DND-41 (cell line): Measurements from ENCODE around the gene SKIDA1.

ENCODE experiments used
- EZH2 ChIP-seq: IDR thresholded peaks from 3 replicates; pipeline ENCODE4 v1.6.1; 2012; ENCODE audit warnings: borderline replicate concordance, low read depth, mild to moderate bottlenecking, moderate library complexity, low read length, inconsistent platforms; ENCODE audit not compliant: severe bottlenecking
- TF ChIP-seq, protein P1 (sequence below): IDR thresholded peaks from 2 replicates; pipeline ENCODE4 v1.5.1; 2012; ENCODE audit warnings: borderline replicate concordance, low read length, moderate library complexity, mild to moderate bottlenecking; ENCODE audit not compliant: poor library complexity, severe bottlenecking; ENCODE audit errors: extremely low read depth

DNA sequence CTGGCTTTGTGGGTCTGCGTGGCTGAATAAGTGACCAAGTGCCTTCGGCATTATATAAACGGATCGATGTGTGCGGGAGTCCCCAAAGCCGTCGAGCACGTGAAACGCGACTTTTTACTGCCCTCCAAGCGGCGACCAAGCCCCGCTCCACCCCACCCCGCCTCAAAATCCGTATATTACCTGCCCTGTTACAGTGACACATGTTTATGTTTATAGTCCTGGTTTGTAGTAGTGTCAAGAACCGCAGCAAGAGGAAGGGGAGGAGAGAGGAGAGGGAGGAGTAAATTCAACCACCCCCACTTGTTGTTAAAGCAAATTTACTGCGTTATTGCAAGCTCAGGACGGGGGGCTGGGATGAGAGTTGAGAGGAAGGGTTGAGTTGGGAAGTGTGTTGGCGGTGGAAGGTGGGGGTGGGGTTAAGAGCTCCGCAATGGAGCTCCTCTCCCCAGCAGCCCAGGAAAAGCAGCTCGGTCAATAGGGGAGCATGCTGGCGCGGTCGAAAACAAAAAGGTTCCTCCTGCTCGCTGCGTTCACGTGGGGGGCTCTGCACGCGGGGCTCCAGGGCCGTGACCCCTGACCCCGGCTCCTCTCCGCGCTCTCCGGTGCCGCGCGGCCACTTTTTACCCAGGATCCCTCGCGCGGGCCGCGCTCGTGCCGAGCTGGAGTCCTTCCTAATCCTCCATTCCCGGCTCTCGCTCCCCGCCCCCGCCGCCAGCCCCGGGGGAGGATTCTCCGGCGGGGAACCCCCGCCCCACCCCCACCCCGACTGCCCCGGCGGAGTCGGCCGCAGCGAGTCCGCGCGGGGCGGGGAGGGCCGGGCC lies at the start of gene SKIDA1:
- TF ChIP-seq, protein P1, sequence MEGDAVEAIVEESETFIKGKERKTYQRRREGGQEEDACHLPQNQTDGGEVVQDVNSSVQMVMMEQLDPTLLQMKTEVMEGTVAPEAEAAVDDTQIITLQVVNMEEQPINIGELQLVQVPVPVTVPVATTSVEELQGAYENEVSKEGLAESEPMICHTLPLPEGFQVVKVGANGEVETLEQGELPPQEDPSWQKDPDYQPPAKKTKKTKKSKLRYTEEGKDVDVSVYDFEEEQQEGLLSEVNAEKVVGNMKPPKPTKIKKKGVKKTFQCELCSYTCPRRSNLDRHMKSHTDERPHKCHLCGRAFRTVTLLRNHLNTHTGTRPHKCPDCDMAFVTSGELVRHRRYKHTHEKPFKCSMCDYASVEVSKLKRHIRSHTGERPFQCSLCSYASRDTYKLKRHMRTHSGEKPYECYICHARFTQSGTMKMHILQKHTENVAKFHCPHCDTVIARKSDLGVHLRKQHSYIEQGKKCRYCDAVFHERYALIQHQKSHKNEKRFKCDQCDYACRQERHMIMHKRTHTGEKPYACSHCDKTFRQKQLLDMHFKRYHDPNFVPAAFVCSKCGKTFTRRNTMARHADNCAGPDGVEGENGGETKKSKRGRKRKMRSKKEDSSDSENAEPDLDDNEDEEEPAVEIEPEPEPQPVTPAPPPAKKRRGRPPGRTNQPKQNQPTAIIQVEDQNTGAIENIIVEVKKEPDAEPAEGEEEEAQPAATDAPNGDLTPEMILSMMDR, result no peak
- TF ChIP-seq EZH2, result no peak
